Middle frontal gyrus (tissue), 1 donor: ENCODE measurements around the gene USP16.

Experiments used
- DNase-seq: peaks from one replicate; pipeline ENCODE4 v3.0.0-alpha.2; 2015; ENCODE audit warnings: low spot score; ENCODE audit errors: extremely low spot score

Gene USP16

GRCh38 chr21:29082046-29082815, 57.8 kb downstream of the USP16 start:
- no peak for DNase-seq

GRCh38 chr21:29083306-29083705, 58.8 kb downstream of the USP16 start:
- no peak for DNase-seq

DNA sequence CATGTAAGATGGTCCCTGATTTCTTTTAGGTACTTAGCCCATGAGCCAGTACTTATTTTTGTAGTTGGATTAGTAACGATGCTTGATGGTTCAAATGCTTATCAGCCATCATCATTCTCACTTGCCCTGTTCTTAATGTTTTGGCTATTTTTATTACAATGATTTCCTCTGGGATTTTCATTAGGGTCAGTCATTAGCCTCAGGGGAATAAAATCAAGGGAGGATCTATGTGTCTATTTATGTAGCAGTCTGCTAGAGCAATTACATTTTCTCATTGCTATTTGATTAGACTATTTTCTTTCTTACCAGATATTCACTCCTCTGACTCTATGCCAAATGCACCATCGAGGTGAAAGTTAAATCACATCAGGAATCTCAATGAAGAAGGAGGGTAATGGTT, 59.9 kb downstream of the USP16 start:
- DNase-seq = no peak

GRCh38 chr21:29085106-29085752, 60.8 kb downstream of the USP16 start:
- no peak for DNase-seq

GRCh38 chr21:29091033-29091432, 66.6 kb downstream of the USP16 start:
- no peak for DNase-seq

DNA sequence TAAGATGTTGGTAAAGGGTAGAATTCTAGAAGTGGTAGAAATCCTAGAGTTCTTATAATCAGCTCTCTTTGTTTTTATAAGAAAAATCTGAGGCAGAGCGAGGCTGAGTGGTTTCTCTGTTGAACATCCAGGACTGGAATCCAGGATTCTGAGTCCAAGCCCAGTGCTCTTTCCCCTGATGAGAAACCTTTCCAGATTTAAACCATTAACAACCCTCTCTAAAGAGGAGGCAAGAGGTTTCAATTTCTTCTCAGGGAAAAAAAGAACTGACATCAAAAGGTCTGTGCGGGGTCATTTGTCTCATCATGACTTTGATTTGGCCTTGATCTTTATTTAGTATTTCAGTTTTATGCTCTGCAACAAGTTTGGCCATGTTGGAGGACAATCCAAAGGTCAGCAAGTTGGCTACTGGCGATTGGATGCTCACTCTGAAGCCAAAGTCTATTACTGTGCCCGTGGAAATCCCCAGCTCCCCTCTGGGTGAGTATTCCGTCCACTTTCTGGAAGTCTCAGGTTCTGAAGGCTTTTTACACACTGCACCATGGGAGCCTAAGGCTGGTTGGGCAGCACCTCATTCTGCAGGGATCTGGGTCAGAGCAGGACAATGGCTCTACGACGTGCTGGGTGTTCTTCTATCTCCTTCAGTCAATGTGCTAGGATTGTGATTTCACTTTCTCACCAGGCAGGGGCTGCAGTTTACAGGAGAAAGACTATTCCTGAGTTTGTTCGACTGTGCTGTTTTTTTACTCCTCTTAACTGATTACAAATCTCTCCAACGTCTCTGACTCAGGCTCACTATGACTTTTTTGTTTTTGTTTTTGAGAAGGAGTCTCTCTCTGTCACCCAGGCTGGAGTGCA, 67.9 kb downstream of the USP16 start:
- no peak for DNase-seq

GRCh38 chr21:29096218-29097015, 71.9 kb downstream of the USP16 start:
- DNase-seq = no peak

GRCh38 chr21:29098156-29098555, 73.7 kb downstream of the USP16 start:
- DNase-seq = no peak

- no peak for DNase-seq
Measured at GRCh38 chr21:29102791-29103257, 78.4 kb downstream of the USP16 start.
